Measurements from ENCODE around the gene LPP. TPM values are rescaled to one million over a fixed set of nuclear protein-coding genes. Genes with fewer than 3 reads are reported as not detected.

LPP gene
- polyA plus RNA-seq, 3 donors: 14.1 to 23.2 (median 15.3) TPM

GRCh38 chr3:188480011-188480410 is 326.1 kb downstream of the LPP start:
- DNase-seq: no peak
- H3K27me3 ChIP-seq (ENCODE audit: control insufficient read depth in 2 of 2, insufficient read depth in 2 of 2, low read length in 2 of 2): no peaks in the 10 kb centered on the region
- Mint-ChIP-seq H3K4me3 (no peak overlapping the region), H3K4me1 (peaks cover 3% of the 10 kb centered on the region), H3K36me3 (peaks cover 22 to 33% of the 10 kb centered on the region in 2 donors), H3K27me3 (ENCODE audit: low read depth in 3 of 3) (no peaks in the 10 kb centered on the region), H3K27ac (no peak overlapping the region), H3K9me3 (peaks cover 4 to 15% (median 10%) of the 10 kb centered on the region in 7 donors)
- no peaks in the 10 kb centered on the region for H3K4me1 ChIP-seq (ENCODE audit: control insufficient read depth in 1 of 2, insufficient read depth in 2 of 2, low read length in 2 of 2)
- no peaks in the 10 kb centered on the region for H3K79me2 ChIP-seq (ENCODE audit: insufficient read depth, low read length)
- no peak overlapping the region for H3K4me2 ChIP-seq (replicated peaks; ENCODE audit: extremely low read depth, low read length, poor library complexity, severe bottlenecking)
- peaks cover 4 to 6% of the 10 kb centered on the region in 2 donors for H3K36me3 ChIP-seq (replicated peaks in 1 of 2; ENCODE audit: control insufficient read depth in 1 of 2, insufficient read depth in 2 of 2, low read length in 2 of 2)
- H3K9me3 ChIP-seq (replicated peaks in 1 of 2; ENCODE audit: control insufficient read depth in 1 of 2, insufficient read depth in 1 of 2, low read length in 2 of 2): peaks cover 0 to 6% of the 10 kb centered on the region in 2 donors
- no peak overlapping the region for H2AFZ ChIP-seq (ENCODE audit: insufficient read depth, low read depth, low read length, poor library complexity, severe bottlenecking)
- no peak for TF ChIP-seq CTCF (IDR thresholded peaks at IDR 0.05)
- WGBS (ENCODE audit: insufficient coverage): 100% methylated on average over 2 of the region's 4 CpGs
- intact Hi-C loops (cut with micrococcal nuclease): no loop called here
- no peak overlapping the region for H3K4me3 ChIP-seq (replicated peaks in 1 of 3; ENCODE audit: low read depth in 2 of 3, low read length in 3 of 3)
- no peak overlapping the region for H3K9ac ChIP-seq (ENCODE audit: insufficient read depth, low read length, poor library complexity, severe bottlenecking)
- no peaks in the 10 kb centered on the region for H4K20me1 ChIP-seq (ENCODE audit: insufficient read depth, low read length)
- H3K27ac ChIP-seq (ENCODE audit: low read depth in 1 of 2, low read length in 2 of 2): no peak overlapping the region

DNA sequence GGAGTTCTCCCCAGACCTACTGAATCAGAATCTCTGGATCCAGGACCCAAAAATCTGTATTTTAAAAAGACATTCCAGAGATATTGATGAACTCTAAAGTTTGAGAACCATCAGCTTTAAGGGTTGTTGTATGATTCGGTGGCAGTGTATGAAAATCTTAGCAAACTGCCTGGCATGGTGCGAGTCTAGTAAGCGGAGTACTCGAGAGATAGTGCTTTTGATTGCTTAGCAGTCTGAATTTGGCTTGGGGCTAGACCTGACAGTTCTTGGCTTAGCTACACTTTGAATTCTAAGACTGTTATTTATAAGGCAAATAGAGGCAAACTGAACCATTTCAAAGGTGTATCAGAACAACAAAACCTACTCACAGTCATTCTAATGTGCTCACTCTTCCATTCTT is 329.0 kb downstream of the LPP start:
- Histone ChIP-seq H3K4me1 (ENCODE audit: control insufficient read depth in 1 of 2, insufficient read depth in 2 of 2, low read length in 2 of 2) (no peaks in the 10 kb centered on the region), H3K9me3 (replicated peaks in 1 of 2; ENCODE audit: control insufficient read depth in 1 of 2, insufficient read depth in 1 of 2, low read length in 2 of 2) (peaks cover 0 to 6% of the 10 kb centered on the region in 2 donors), H3K79me2 (ENCODE audit: insufficient read depth, low read length) (no peaks in the 10 kb centered on the region), H3K27me3 (ENCODE audit: control insufficient read depth in 2 of 2, insufficient read depth in 2 of 2, low read length in 2 of 2) (no peaks in the 10 kb centered on the region), H3K27ac (ENCODE audit: low read depth in 1 of 2, low read length in 2 of 2) (no peak overlapping the region), H2AFZ (ENCODE audit: insufficient read depth, low read depth, low read length, poor library complexity, severe bottlenecking) (no peak overlapping the region), H3K4me3 (replicated peaks in 1 of 3; ENCODE audit: low read depth in 2 of 3, low read length in 3 of 3) (no peak overlapping the region), H3K4me2 (replicated peaks; ENCODE audit: extremely low read depth, low read length, poor library complexity, severe bottlenecking) (no peak overlapping the region), H4K20me1 (ENCODE audit: insufficient read depth, low read length) (no peaks in the 10 kb centered on the region), H3K36me3 (replicated peaks in 1 of 2; ENCODE audit: control insufficient read depth in 1 of 2, insufficient read depth in 2 of 2, low read length in 2 of 2) (peaks cover 8 to 12% of the 10 kb centered on the region in 2 donors), H3K9ac (ENCODE audit: insufficient read depth, low read length, poor library complexity, severe bottlenecking) (no peak overlapping the region)
- Mint-ChIP-seq H3K4me1 (peaks cover 4% of the 10 kb centered on the region), H3K9me3 (peaks cover 4 to 14% (median 11%) of the 10 kb centered on the region in 7 donors), H3K4me3 (no peak overlapping the region), H3K27me3 (ENCODE audit: low read depth in 3 of 3) (no peaks in the 10 kb centered on the region), H3K27ac (no peak overlapping the region), H3K36me3 (peaks cover 33 to 45% of the 10 kb centered on the region in 2 donors)
- DNase-seq: no peak
- TF ChIP-seq CTCF (IDR thresholded peaks at IDR 0.05): no peak
- intact Hi-C loops (cut with micrococcal nuclease): no loop called here
- WGBS (ENCODE audit: insufficient coverage): no CpG with 5 or more reads among the region's 4 CpGs

Data from CD14-positive monocyte (primary cell).